ENCODE measurements around the gene CADPS2.

- no peak for TF ChIP-seq POLR2A (IDR thresholded peaks at IDR 0.05; ENCODE audit: low read depth, low read length)
- TF ChIP-seq TAF1 (IDR thresholded peaks at IDR 0.05; ENCODE audit: borderline replicate concordance, low read depth, low read length), result no peak
- no peak for TF ChIP-seq POLR2AphosphoS5 (IDR thresholded peaks at IDR 0.05; ENCODE audit: low read depth, low read length)
Observed at GRCh38 chr7:122309421-122309820, 576.8 kb downstream of the CADPS2 start.
